ENCODE data around the gene SORBS2. TPM values are rescaled to one million over a fixed set of nuclear protein-coding genes. Genes with fewer than 3 reads are reported as not detected.

Gene SORBS2
- total and polyA plus RNA-seq, 2 donors (not counting 3 experiments of a cell fraction or from before 2014, with no cell fraction given) = 69.8 to 82.5 TPM

DNA sequence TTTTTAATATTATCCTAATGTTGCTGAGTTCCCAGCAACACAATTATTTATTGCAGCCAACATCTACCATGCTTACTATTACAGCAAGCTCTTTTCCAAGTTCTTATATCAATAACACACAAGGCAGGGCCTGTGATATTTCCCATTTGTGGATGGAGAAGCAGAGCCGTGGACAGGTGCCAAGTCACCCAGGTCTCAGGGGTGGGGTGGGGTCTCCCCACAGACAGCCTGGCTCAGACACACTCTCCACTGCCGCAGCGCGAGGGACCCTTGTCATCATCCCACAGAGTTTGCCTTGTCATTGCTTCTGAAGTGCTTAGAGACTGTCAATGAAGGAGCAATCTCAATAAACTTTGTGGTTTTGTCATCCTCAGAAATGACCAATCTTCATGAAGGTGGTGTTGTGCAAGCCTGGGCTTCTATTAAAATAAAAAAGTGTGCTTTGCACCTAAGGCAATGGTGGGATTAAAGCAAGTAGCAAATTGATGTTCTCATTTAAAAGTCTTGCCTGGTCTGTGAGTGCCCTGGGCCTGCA lies 76.1 kb downstream of the SORBS2 start:
- POLR2A ChIA-PET = no interaction called here
- intact Hi-C loops (cut with micrococcal nuclease) = no loop called here
- Histone ChIP-seq H3K4me3 (replicated peaks in 1 of 3; ENCODE audit: insufficient read depth in 1 of 3, low read depth in 1 of 3, low read length in 3 of 3) (no peak overlapping the region), H2AFZ (ENCODE audit: low read depth, low read length) (no peak overlapping the region), H3K9me1 (replicated peaks; ENCODE audit: control insufficient read depth, extremely low read depth, insufficient read depth, low read length) (no peaks in the 10 kb centered on the region), H3K79me2 (ENCODE audit: control insufficient read depth, insufficient read depth, low read length) (no peaks in the 10 kb centered on the region), H3K27me3 (ENCODE audit: control insufficient read depth in 2 of 2, insufficient read depth in 2 of 2, low read length in 2 of 2) (no peaks in the 10 kb centered on the region), H3K36me3 (ENCODE audit: control insufficient read depth in 2 of 2, extremely low read depth in 1 of 2, insufficient read depth in 2 of 2, low read length in 2 of 2) (peaks cover 0 to 3% of the 10 kb centered on the region in 2 experiments), H3K9ac (replicated peaks; ENCODE audit: extremely low read depth, insufficient read depth, low read length) (no peak overlapping the region), H3K4me2 (ENCODE audit: insufficient read depth, low read length) (no peak overlapping the region), H4K20me1 (replicated peaks; ENCODE audit: control insufficient read depth, extremely low read depth, insufficient read depth, low read length) (no peaks in the 10 kb centered on the region), H3K4me1 (ENCODE audit: control insufficient read depth, extremely low read depth, insufficient read depth, low read length) (peaks cover 28% of the 10 kb centered on the region), H3K9me3 (replicated peaks; ENCODE audit: control insufficient read depth, insufficient read depth, low read length) (no peaks in the 10 kb centered on the region), H3K27ac (ENCODE audit: insufficient read depth, low read depth, low read length) (no peak overlapping the region)
- CTCF ChIA-PET = interaction anchor here (1.4 to 2.0 kb wide), 2 partner anchors 39 to 286 kb away, joined by 5 to 7 read pairs; no protein-coding TSS in a partner anchor
- TF ChIP-seq EZH2 (IDR thresholded peaks at IDR 0.05; ENCODE audit: borderline replicate concordance, low read depth, low read length, severe bottlenecking) (no peak), POLR2A (IDR thresholded peaks at IDR 0.05; ENCODE audit: low read depth, low read length) (no peak), POLR2AphosphoS5 (IDR thresholded peaks at IDR 0.05; ENCODE audit: insufficient read depth, low read depth, low read length) (no peak), GATA2 (IDR thresholded peaks at IDR 0.05; ENCODE audit: insufficient read depth, insufficient read length, low read depth, low read length) (no peak), MYC (IDR thresholded peaks at IDR 0.05; ENCODE audit: low read depth, low read length) (no peak), FOS (IDR thresholded peaks at IDR 0.05; ENCODE audit: borderline replicate concordance, insufficient read depth, low read length) (no peak), JUN (IDR thresholded peaks at IDR 0.05; ENCODE audit: borderline replicate concordance, insufficient read depth, insufficient read length, low read depth) (no peak)
- TF ChIP-seq, protein P1, sequence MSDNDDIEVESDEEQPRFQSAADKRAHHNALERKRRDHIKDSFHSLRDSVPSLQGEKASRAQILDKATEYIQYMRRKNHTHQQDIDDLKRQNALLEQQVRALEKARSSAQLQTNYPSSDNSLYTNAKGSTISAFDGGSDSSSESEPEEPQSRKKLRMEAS (IDR thresholded peaks at IDR 0.05; ENCODE audit: insufficient read depth, insufficient read length) = no peak
- TF ChIP-seq, protein P2, sequence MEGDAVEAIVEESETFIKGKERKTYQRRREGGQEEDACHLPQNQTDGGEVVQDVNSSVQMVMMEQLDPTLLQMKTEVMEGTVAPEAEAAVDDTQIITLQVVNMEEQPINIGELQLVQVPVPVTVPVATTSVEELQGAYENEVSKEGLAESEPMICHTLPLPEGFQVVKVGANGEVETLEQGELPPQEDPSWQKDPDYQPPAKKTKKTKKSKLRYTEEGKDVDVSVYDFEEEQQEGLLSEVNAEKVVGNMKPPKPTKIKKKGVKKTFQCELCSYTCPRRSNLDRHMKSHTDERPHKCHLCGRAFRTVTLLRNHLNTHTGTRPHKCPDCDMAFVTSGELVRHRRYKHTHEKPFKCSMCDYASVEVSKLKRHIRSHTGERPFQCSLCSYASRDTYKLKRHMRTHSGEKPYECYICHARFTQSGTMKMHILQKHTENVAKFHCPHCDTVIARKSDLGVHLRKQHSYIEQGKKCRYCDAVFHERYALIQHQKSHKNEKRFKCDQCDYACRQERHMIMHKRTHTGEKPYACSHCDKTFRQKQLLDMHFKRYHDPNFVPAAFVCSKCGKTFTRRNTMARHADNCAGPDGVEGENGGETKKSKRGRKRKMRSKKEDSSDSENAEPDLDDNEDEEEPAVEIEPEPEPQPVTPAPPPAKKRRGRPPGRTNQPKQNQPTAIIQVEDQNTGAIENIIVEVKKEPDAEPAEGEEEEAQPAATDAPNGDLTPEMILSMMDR (IDR thresholded peaks at IDR 0.05; ENCODE audit: extremely low read depth in 1 of 2, insufficient read depth in 1 of 2, low read depth in 1 of 2, low read length in 2 of 2) = no peak
- FAIRE-seq (no peak), DNase-seq (ENCODE audit: low read depth, low spot score) (no peak)
- no TSS peak for BruUV-seq (replicated peaks)
- dilution Hi-C loops (cut with MboI; ENCODE audit: extremely low pct_ligation_motif_present, low sequenced_read_pairs) = no loop called here

Data from endothelial cell of umbilical vein (primary cell).